Smooth muscle cell (in vitro differentiated cells): ENCODE data around the gene MPC1. TPM values are rescaled to one million over a fixed set of nuclear protein-coding genes. Genes with fewer than 3 reads are reported as not detected.

Experiments
- DNase-seq: peaks from one replicate; lab custom pipeline; 2025; ENCODE audit not compliant: unreplicated experiment; lab: John Stamatoyannopoulos, UW
- H2AFZ ChIP-seq: fragments of 200-600 bp; sonication (generic); 2 replicates; pipeline ENCODE4 v1.6.0; 2016; ENCODE audit warnings: antibody characterized with exemption, low read depth, mild to moderate bottlenecking
- H3F3A ChIP-seq: fragments of 200-600 bp; sonication (generic); 2 replicates; pipeline ENCODE4 v1.6.0; 2017; ENCODE audit warnings: antibody characterized with exemption, low read depth
- H3K27ac ChIP-seq: fragments of 200-600 bp; sonication (generic); 2 replicates; pipeline ENCODE4 v1.5.1; 2016; ENCODE audit warnings: low read depth, mild to moderate bottlenecking
- H3K27me3 ChIP-seq: fragments of 200-600 bp; sonication (generic); 2 replicates; pipeline ENCODE4 v1.6.1; 2016; ENCODE audit warnings: low read depth, mild to moderate bottlenecking
- H3K36me3 ChIP-seq: fragments of 200-600 bp; sonication (generic); 2 replicates; pipeline ENCODE4 v1.5.1; 2016; ENCODE audit warnings: low read depth
- H3K4me1 ChIP-seq: fragments of 200-600 bp; sonication (generic); 2 replicates; pipeline ENCODE4 v1.5.1; 2016; ENCODE audit warnings: low read depth
- H3K4me2 ChIP-seq: fragments of 200-600 bp; sonication (generic); 2 replicates; pipeline ENCODE4 v1.6.0; 2016; ENCODE audit warnings: mild to moderate bottlenecking
- H3K4me3 ChIP-seq: fragments of 200-600 bp; sonication (generic); 2 replicates; pipeline ENCODE4 v1.5.1; 2016; ENCODE audit warnings: mild to moderate bottlenecking
- H3K79me2 ChIP-seq: fragments of 200-600 bp; sonication (generic); 2 replicates; pipeline ENCODE4 v1.6.0; 2016; ENCODE audit warnings: low read depth, mild to moderate bottlenecking
- H3K9ac ChIP-seq: fragments of 200-600 bp; sonication (generic); 2 replicates; pipeline ENCODE4 v1.6.0; 2016; ENCODE audit warnings: low read depth
- H3K9me3 ChIP-seq: fragments of 200-600 bp; sonication (generic); replicated peaks from 2 replicates; pipeline ENCODE4 v1.5.1; 2016; ENCODE audit warnings: low read depth
- H4K20me1 ChIP-seq: fragments of 200-600 bp; sonication (generic); 2 replicates; pipeline ENCODE4 v1.6.0; 2016; ENCODE audit warnings: low read depth
- CTCF ChIP-seq: fragments of 200-600 bp; sonication (generic); IDR thresholded peaks from 2 replicates; pipeline ENCODE4 v1.5.1; 2017; ENCODE audit warnings: borderline replicate concordance, mild to moderate bottlenecking, antibody characterized with exemption; ENCODE audit not compliant: insufficient read depth, poor library complexity, severe bottlenecking
- WGBS: methylation state at CpG from one replicate; pipeline ENCODE4 v1.1.7; 2016; ENCODE audit warnings: low lambda C conversion rate; 5-methylcytosine and 5-hydroxymethylcytosine counted together
- polyA plus RNA-seq: library from polyadenylated mRNA; unstranded; fragments of >200 nt; fragmentation: Nextera tagmentation; extraction: Ambion mirVana; gene quantifications from 2 replicates; pipeline ENCODE4 v1.2.1, GENCODE V29; 2016
- total RNA-seq: library from RNA; depleted of rRNA; stranded (reverse); fragments of >200 nt; gene quantifications from 2 replicates; pipeline ENCODE4 v1.2.3, GENCODE V29; 2014

MPC1 gene
- total and polyA plus RNA-seq, 2 experiments from 2014 or later: 49.0 to 57.4 TPM

- no peak overlapping the region for H2AFZ ChIP-seq
- H4K20me1 ChIP-seq: peaks cover 100% of the 10 kb centered on the region
- no peak overlapping the region for H3K4me2 ChIP-seq
- 92% methylated on average over 13 of the region's 13 CpGs for WGBS
- H3K79me2 ChIP-seq: peaks cover 74% of the 10 kb centered on the region
- H3K36me3 ChIP-seq: no peaks in the 10 kb centered on the region
- no peaks in the 10 kb centered on the region for H3K27me3 ChIP-seq
- H3K9me3 ChIP-seq: no peaks in the 10 kb centered on the region
- no peak for TF ChIP-seq CTCF
- H3K4me1 ChIP-seq: peaks cover 13% of the 10 kb centered on the region
- H3K27ac ChIP-seq: no peak overlapping the region
- H3F3A ChIP-seq: no peaks in the 10 kb centered on the region
- no peak for DNase-seq
- H3K9ac ChIP-seq: peak overlapping the region; percentile 34
- no peak overlapping the region for H3K4me3 ChIP-seq
Observed at GRCh38 chr6:166331503-166332415, 51.0 kb downstream of the MPC1 start.

DNA sequence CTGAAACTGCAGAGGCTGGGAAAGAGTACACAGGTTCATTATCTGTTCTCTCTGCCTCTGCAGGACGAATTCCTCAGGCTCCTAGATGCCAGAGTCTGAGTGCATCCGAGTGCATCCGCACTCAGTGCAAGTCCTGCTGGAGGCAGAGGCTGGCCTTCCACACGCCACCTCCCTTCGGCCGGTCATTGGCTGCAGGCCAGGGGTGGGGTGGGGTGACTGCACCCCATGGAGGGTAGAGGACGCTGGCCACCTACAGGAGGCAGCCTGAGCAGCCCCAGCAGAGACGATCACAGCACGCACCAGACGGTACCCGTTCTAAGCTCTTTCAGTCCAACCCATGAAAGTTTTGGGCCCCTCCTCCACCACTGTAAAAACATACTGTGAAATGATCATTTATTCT lies 52.1 kb downstream of the MPC1 start:
- Histone ChIP-seq H2AFZ (no peak overlapping the region), H3K9me3 (no peaks in the 10 kb centered on the region), H3K4me2 (no peak overlapping the region), H3K27ac (no peak overlapping the region), H3F3A (no peaks in the 10 kb centered on the region), H3K27me3 (no peaks in the 10 kb centered on the region), H3K79me2 (peaks cover 66% of the 10 kb centered on the region), H4K20me1 (peaks cover 88% of the 10 kb centered on the region), H3K4me1 (peaks cover 13% of the 10 kb centered on the region), H3K4me3 (no peak overlapping the region), H3K9ac (no peak overlapping the region), H3K36me3 (no peaks in the 10 kb centered on the region)
- DNase-seq: no peak
- 64% methylated on average over 11 of the region's 11 CpGs for WGBS
- TF ChIP-seq CTCF: no peak

DNA sequence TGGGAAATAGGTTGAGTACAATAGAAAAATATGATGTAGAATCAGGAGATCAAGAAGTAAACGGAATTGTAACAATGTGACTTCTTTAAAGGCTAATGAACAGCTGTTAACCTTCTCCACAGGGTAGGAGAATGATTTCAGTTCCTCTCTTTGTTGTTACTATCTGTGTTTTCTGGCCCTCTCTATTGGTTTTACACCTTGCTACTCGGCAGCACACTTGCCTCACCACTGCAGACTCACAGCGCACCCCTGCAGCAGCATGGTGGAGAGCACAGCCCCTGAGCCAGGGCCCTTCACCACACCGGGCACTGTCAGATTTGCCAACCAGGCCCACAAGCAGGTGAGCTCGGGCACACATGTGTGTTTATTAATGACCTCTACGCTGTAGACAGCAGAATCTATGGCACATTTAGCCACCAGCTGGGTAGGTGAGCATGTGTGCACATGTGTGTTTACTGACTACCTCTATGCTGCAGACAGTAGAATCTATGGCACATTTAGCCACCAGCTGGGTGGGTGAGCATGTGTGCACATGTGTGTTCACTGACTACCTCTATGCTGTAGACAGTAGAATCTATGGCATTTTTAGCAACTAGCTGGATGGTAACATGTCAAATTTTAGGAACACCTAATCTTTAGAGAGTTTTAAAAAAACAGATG lies 57.2 kb downstream of the MPC1 start:
- Histone ChIP-seq H3K36me3 (no peaks in the 10 kb centered on the region), H2AFZ (no peak overlapping the region), H3K4me1 (peaks cover 5% of the 10 kb centered on the region), H3K9ac (no peak overlapping the region), H3F3A (no peaks in the 10 kb centered on the region), H3K4me2 (no peak overlapping the region), H4K20me1 (peaks cover 57% of the 10 kb centered on the region), H3K4me3 (no peak overlapping the region), H3K9me3 (no peaks in the 10 kb centered on the region), H3K27ac (no peak overlapping the region), H3K79me2 (peaks cover 27% of the 10 kb centered on the region), H3K27me3 (no peaks in the 10 kb centered on the region)
- TF ChIP-seq CTCF: no peak
- no peak for DNase-seq
- WGBS: 95% methylated on average over 6 of the region's 6 CpGs
